Body of pancreas (tissue), 4 donors: Measurements from ENCODE around the gene ZNF749.

Experiments
- CTCF ChIP-seq, 7 experiments: fragments of 450-650 bp in 4 of 7; fragments of 200-600 bp in 3 of 7; sonication (generic) in 3 of 7; IDR thresholded peaks; one replicate each; pipeline ENCODE4 v1.5.1; 2016 to 2019; ENCODE audit warnings: antibody characterized with exemption in 7 of 7
- POLR2A ChIP-seq, 3 donors: fragments of 450-650 bp; IDR thresholded peaks; one replicate each; pipeline ENCODE4 v1.6.1; 2016; ENCODE audit warnings: antibody characterized with exemption in 3 of 3, mild to moderate bottlenecking in 2 of 3

GRCh38 chr19:57443121-57443696, 8.1 kb downstream of the ZNF749 start:
- TF ChIP-seq CTCF (IDR thresholded peaks at IDR 0.05) (no peak), POLR2A (IDR thresholded peaks at IDR 0.05) (no peak)
